Gastrocnemius medialis (tissue), 4 donors: ENCODE data around the gene HOXB2.

ENCODE experiments used
- POLR2A ChIP-seq, 2 donors: fragments of 450-650 bp; IDR thresholded peaks; one replicate each; pipeline ENCODE4 v1.6.1; 2017; ENCODE audit warnings: antibody characterized with exemption in 2 of 2, mild to moderate bottlenecking in 2 of 2, moderate library complexity in 2 of 2
- TF ChIP-seq, protein P1 (sequence below), 5 experiments: fragments of 450-650 bp in 3 of 5; fragments of 200-600 bp in 2 of 5; sonication (generic) in 2 of 5; IDR thresholded peaks in 4 of 5; conservative IDR thresholded peaks in 1 of 5; 1 replicate in 4 of 5; 2 replicates in 1 of 5; pipeline ENCODE4 v1.5.1; 2016 to 2019; ENCODE audit warnings: antibody characterized with exemption in 5 of 5, mild to moderate bottlenecking in 3 of 5, moderate library complexity in 3 of 5

DNA sequence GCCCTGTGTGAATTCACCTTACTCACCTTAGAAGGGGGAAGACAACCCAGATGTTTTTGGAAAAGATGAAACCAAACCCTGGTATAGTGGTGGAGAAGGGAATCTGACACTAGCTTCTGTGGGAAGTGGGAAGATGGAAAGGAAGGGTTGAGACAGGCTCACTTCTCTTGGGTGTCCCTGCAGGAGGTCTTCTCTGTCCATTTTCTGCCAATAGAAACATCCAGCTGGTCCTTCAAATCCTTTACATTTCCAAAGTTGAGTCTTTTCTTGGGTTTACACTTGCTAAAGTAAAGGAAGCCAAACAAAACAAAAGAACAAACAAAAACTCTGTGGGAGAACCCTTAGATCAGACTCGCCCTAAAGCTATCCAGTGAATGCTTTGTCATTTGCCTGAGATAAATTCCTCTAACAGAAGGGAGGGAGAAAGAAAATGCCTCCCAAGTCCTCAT is 24.3 kb downstream of the HOXB2 start:
- TF ChIP-seq, protein P1, sequence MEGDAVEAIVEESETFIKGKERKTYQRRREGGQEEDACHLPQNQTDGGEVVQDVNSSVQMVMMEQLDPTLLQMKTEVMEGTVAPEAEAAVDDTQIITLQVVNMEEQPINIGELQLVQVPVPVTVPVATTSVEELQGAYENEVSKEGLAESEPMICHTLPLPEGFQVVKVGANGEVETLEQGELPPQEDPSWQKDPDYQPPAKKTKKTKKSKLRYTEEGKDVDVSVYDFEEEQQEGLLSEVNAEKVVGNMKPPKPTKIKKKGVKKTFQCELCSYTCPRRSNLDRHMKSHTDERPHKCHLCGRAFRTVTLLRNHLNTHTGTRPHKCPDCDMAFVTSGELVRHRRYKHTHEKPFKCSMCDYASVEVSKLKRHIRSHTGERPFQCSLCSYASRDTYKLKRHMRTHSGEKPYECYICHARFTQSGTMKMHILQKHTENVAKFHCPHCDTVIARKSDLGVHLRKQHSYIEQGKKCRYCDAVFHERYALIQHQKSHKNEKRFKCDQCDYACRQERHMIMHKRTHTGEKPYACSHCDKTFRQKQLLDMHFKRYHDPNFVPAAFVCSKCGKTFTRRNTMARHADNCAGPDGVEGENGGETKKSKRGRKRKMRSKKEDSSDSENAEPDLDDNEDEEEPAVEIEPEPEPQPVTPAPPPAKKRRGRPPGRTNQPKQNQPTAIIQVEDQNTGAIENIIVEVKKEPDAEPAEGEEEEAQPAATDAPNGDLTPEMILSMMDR (IDR thresholded peaks at IDR 0.05 in 4 of 5, conservative IDR thresholded peaks at IDR 0.05 in 1 of 5), result no peak
- no peak for TF ChIP-seq POLR2A (IDR thresholded peaks at IDR 0.05)
